ENCODE data around the gene FOXQ1.

GRCh38 chr6:1317302-1317815 is 5.5 kb downstream of the FOXQ1 start:
- TF ChIP-seq REST (IDR thresholded peaks at IDR 0.05; ENCODE audit: insufficient read depth in 1 of 2, low read depth in 2 of 2, low read length in 2 of 2) (no peak), POLR2AphosphoS5 (IDR thresholded peaks at IDR 0.05; ENCODE audit: low read depth, low read length) (no peak), TAF1 (IDR thresholded peaks at IDR 0.05; ENCODE audit: borderline replicate concordance, insufficient read depth, low read length) (no peak), SIN3A (IDR thresholded peaks at IDR 0.05; ENCODE audit: borderline replicate concordance, insufficient read depth, low read length) (no peak), FOXP2 (optimal IDR thresholded peaks at IDR 0.05; ENCODE audit: borderline replicate concordance, extremely low read depth, extremely low read length, insufficient read depth) (no peak)
